Mucosa of rectum (tissue), 2 donors: Measurements from ENCODE around the gene COL8A1.

Experiments
- H3K27ac ChIP-seq, 2 donors: one replicate each; pipeline ENCODE4 v1.7.0; 2013; ENCODE audit warnings: inconsistent platforms in 2 of 2, low read depth in 2 of 2, low read length in 2 of 2
- H3K27me3 ChIP-seq, 2 donors: one replicate each; pipeline ENCODE4 v1.7.0; 2013; ENCODE audit warnings: low read length in 2 of 2; ENCODE audit not compliant: control insufficient read depth in 2 of 2, insufficient read depth in 2 of 2
- H3K36me3 ChIP-seq, 2 donors: one replicate each; pipeline ENCODE4 v1.7.0; 2013; ENCODE audit warnings: low read length in 2 of 2; ENCODE audit not compliant: control insufficient read depth in 2 of 2, insufficient read depth in 2 of 2
- H3K4me1 ChIP-seq, 2 donors: one replicate each; pipeline ENCODE4 v1.7.0; 2013; ENCODE audit warnings: low read length in 2 of 2, mild to moderate bottlenecking in 1 of 2; ENCODE audit not compliant: control insufficient read depth in 2 of 2, insufficient read depth in 2 of 2
- H3K4me3 ChIP-seq, 2 donors: one replicate each; pipeline ENCODE4 v1.7.0; 2013; ENCODE audit warnings: low read length in 2 of 2
- H3K9ac ChIP-seq, 2 donors: one replicate each; pipeline ENCODE4 v1.7.0; 2013; ENCODE audit warnings: low read length in 2 of 2, low read depth in 1 of 2, mild to moderate bottlenecking in 1 of 2
- H3K9me3 ChIP-seq, 2 donors: one replicate each; pipeline ENCODE4 v1.7.0; 2013; ENCODE audit warnings: low read length in 2 of 2; ENCODE audit not compliant: control insufficient read depth in 2 of 2
- donor health status: healthy.
- donor health status: Normal muscosa, but diverticular disease.

The COL8A1 gene

DNA sequence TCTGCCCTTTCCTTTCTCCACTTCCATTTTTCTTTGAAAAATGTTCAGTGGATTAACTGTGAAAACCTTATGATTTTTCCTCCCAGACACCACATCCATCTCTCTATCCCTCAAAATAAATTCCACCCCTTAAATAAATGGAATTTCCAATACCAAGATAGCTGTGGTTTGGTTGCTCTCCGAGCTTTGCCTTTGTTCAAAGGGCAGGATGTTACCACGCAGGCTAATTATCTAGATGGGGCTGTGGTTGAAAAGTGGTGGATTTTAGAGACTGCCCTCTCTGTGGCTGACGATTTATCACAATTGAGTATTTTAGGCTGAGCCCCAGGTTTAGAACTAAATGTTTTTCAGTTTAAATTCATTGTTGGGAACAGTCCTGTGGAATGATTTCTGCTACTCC, 142.4 kb downstream of the COL8A1 start:
- no peaks in the 10 kb centered on the region for H3K9me3 ChIP-seq
- H3K36me3 ChIP-seq, result no peaks in the 10 kb centered on the region
- H3K27me3 ChIP-seq, result peaks cover 0 to 4% of the 10 kb centered on the region in 2 donors
- H3K4me3 ChIP-seq, result no peak overlapping the region
- no peak overlapping the region for H3K9ac ChIP-seq
- no peak overlapping the region for H3K27ac ChIP-seq
- H3K4me1 ChIP-seq, result no peaks in the 10 kb centered on the region

DNA sequence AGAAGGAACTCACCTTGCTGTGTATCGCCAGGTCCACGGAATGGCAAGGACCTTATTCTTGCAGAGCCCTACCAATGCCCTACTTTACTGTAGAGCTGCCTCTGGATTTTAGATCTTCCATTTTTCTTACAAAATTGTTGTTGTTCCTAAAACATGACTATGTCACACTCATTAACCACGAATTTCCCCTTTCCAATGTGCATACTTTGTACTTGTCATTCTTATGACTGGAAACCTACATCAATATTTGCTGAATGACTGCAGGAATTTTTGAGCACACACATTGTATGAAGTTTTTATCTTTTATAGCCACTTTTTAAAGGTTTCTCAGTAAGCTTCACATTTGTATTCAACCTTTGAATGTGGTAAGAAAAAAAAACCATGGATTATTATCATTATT, 143.4 kb downstream of the COL8A1 start:
- H3K27me3 ChIP-seq, result peaks cover 0 to 4% of the 10 kb centered on the region in 2 donors
- no peaks in the 10 kb centered on the region for H3K9me3 ChIP-seq
- no peaks in the 10 kb centered on the region for H3K4me1 ChIP-seq
- no peak overlapping the region for H3K27ac ChIP-seq
- H3K36me3 ChIP-seq, result no peaks in the 10 kb centered on the region
- no peak overlapping the region for H3K4me3 ChIP-seq
- no peak overlapping the region for H3K9ac ChIP-seq

DNA sequence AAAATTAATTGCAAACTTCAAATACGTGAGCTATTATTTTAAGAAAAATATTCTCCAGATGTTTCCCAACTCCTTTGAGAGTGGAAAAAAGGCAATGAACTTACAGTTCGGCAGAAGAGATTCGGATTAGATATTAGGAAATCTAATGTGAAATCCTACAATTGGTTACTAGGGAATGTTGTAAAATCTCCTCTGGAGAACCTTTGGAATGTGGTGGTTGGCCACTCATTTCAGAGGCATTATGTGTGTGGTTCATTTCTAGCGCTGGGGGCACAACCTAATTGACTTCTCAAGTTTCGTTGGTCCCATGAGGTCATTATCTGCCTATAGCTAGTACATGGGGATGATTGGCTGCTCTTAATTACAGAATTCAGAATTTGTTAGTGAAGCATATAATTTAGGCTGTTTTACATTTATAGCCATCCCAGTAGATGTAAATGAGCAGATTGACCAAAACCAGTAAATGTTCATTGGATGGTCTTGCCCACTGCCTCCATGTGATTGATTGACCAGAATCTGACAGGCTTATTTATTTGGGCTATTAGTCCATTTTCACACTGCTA, 144.7 kb downstream of the COL8A1 start:
- no peaks in the 10 kb centered on the region for H3K4me1 ChIP-seq
- no peak overlapping the region for H3K27ac ChIP-seq
- no peaks in the 10 kb centered on the region for H3K9me3 ChIP-seq
- H3K27me3 ChIP-seq, result peaks cover 0 to 4% of the 10 kb centered on the region in 2 donors
- H3K9ac ChIP-seq, result no peak overlapping the region
- no peak overlapping the region for H3K4me3 ChIP-seq
- no peaks in the 10 kb centered on the region for H3K36me3 ChIP-seq

DNA sequence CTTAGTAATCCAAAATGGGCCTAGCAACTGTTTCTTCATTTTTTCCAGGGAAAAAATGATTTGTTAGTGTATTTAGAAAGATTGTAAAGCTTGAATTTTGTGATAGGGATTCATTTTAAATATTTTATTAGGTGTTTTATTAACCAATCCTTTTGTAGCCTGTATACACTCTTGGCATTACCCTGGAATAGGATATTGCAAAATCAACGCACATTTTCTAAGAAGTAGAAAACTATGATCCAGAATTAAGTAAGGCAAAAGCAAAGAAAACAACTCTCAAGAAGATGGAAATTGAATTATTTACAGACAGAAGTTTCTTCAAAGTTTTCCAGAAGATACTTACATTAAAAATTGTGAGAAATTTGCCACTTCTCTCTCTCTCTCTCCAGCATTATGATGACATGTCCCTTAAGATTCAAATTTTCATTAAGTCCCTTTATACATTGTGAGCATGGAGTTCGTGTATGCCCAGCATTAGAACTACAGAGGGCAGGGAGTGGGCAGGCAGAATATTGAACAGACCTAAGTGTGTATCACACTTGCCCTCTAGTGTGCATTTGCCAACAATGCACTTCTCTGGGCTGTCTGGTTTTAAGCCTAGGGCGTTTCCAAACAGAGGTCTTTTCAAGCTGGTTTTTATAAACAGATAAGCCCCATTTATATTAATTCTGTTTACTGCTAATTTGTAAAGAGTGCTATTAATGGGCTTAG, 150.8 kb downstream of the COL8A1 start:
- Histone ChIP-seq H3K27ac (no peak overlapping the region), H3K27me3 (no peaks in the 10 kb centered on the region), H3K36me3 (no peaks in the 10 kb centered on the region), H3K9ac (no peak overlapping the region), H3K4me1 (no peaks in the 10 kb centered on the region), H3K9me3 (no peaks in the 10 kb centered on the region), H3K4me3 (no peak overlapping the region)

DNA sequence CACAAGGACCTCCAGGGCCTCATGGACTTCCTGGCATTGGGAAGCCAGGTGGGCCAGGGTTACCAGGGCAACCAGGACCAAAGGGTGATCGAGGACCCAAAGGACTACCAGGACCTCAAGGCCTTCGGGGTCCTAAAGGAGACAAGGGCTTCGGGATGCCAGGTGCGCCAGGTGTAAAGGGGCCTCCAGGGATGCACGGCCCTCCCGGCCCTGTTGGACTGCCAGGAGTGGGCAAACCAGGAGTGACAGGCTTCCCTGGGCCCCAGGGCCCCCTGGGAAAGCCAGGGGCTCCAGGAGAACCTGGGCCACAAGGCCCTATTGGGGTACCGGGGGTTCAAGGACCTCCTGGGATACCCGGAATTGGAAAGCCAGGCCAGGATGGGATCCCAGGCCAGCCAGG, 156.1 kb downstream of the COL8A1 start:
- Histone ChIP-seq H3K4me1 (no peaks in the 10 kb centered on the region), H3K9ac (no peak overlapping the region), H3K4me3 (no peak overlapping the region), H3K9me3 (no peaks in the 10 kb centered on the region), H3K27me3 (no peaks in the 10 kb centered on the region), H3K36me3 (no peaks in the 10 kb centered on the region), H3K27ac (no peak overlapping the region)

DNA sequence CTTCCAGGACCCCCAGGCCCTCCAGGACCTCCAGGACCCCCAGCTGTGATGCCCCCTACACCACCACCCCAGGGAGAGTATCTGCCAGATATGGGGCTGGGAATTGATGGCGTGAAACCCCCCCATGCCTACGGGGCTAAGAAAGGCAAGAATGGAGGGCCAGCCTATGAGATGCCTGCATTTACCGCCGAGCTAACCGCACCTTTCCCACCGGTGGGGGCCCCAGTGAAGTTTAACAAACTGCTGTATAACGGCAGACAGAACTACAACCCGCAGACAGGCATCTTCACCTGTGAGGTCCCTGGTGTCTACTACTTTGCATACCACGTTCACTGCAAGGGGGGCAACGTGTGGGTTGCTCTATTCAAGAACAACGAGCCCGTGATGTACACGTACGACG, 157.2 kb downstream of the COL8A1 start:
- no peaks in the 10 kb centered on the region for H3K4me1 ChIP-seq
- H3K27me3 ChIP-seq, result no peaks in the 10 kb centered on the region
- H3K9ac ChIP-seq, result no peak overlapping the region
- H3K4me3 ChIP-seq, result no peak overlapping the region
- H3K36me3 ChIP-seq, result no peaks in the 10 kb centered on the region
- H3K27ac ChIP-seq, result no peak overlapping the region
- no peaks in the 10 kb centered on the region for H3K9me3 ChIP-seq

DNA sequence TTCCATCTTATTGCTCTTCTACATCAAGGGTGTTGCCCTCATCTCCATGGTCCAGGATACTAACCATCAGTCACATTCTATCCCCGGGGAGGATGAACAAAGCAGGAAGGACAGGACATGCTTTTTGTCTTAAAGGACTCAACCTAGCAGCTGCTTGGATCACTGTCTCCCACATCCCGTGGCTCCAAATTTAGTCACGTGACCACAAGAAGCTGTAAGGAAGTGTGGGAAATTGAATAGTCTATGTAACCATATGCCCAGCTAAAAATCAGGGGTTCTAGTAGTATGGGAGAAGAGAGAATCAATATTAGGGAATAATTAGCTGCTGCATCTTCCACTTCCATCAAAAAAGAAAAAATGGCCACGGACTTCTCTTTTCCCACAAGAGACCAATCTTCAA, 161.0 kb downstream of the COL8A1 start:
- no peak overlapping the region for H3K27ac ChIP-seq
- no peaks in the 10 kb centered on the region for H3K9me3 ChIP-seq
- no peak overlapping the region for H3K4me3 ChIP-seq
- no peaks in the 10 kb centered on the region for H3K4me1 ChIP-seq
- no peak overlapping the region for H3K9ac ChIP-seq
- H3K27me3 ChIP-seq, result no peaks in the 10 kb centered on the region
- no peaks in the 10 kb centered on the region for H3K36me3 ChIP-seq

DNA sequence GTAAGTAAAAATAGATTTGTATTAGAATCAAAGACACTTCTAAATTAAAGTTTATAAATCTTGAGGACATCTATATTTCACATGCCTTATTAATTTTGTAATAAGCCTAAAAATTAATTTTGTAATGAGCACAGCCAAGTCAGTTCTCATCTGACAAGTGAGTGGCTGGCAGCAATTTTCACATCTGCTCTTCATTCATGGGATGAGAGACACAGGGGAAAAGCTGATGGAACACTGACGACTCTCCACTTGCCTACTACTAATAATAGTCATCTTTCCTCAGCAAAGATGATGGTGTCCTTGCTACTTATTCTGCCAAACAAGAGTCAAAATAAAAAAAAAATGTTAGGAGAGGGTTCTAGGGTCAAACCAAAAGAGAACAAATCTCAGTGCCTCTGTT, 164.9 kb downstream of the COL8A1 start:
- H3K4me1 ChIP-seq, result no peaks in the 10 kb centered on the region
- no peaks in the 10 kb centered on the region for H3K36me3 ChIP-seq
- no peak overlapping the region for H3K9ac ChIP-seq
- no peak overlapping the region for H3K27ac ChIP-seq
- H3K4me3 ChIP-seq, result no peak overlapping the region
- no peaks in the 10 kb centered on the region for H3K27me3 ChIP-seq
- peaks cover 5% of the 10 kb centered on the region in 2 donors for H3K9me3 ChIP-seq

DNA sequence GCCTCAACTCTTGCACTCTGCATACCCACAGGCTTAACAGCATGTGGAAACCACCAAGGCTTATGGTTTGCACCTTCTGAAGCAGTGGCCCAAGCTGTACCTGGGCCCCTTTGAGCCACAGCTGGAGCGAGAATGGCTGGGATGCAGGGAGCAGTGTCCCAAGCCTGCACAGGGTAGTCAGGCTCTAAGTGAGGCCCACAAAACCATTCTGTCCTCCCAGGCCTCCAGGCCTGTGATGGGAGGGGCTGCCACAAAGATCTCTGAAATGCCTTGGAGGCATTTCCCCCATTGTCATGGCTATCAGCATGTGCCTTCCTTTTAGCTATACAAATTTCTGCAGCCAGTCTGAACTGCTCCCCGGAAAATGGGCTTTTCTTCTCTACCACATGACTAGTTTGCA, 166.8 kb downstream of the COL8A1 start:
- H3K9ac ChIP-seq, result no peak overlapping the region
- H3K4me3 ChIP-seq, result no peak overlapping the region
- no peaks in the 10 kb centered on the region for H3K4me1 ChIP-seq
- H3K9me3 ChIP-seq, result peaks cover 5% of the 10 kb centered on the region in 2 donors
- H3K27me3 ChIP-seq, result no peaks in the 10 kb centered on the region
- H3K36me3 ChIP-seq, result no peaks in the 10 kb centered on the region
- H3K27ac ChIP-seq, result no peak overlapping the region

DNA sequence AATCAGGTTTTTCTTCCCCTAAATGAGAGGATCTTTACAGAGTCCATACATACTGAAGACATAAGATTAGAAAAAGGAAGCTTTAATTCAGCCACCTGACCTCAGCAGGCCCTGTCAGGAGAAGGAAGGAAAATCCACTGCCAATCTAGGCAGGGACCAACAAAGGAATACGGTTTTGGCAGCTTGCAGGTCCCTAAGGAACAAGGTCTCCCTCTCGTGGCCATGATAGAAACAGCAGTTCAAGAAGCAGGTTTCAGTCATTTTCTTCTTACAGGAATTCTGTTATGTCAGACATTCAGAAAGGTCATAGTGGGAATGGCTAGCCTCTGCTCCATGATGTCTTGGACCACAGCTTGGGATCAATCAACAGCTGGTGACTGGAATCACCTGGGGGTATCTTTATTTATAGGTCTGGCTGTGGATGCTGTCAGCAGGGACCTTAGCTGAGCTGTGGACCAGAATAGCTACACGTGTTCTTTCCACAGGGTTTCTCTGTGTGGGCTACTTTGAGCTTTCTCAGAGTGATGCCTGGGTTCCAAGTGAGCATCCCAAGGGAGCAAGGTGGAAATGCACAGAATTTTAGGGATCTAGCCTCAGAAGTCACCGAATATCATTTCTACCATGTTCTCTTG, 169.9 kb downstream of the COL8A1 start:
- Histone ChIP-seq H3K4me1 (no peaks in the 10 kb centered on the region), H3K27me3 (no peaks in the 10 kb centered on the region), H3K9me3 (peaks cover 5% of the 10 kb centered on the region in 2 donors), H3K27ac (no peak overlapping the region), H3K9ac (no peak overlapping the region), H3K4me3 (no peak overlapping the region), H3K36me3 (no peaks in the 10 kb centered on the region)
